A549 (cell line): ENCODE measurements around the gene MLC1.

Experiments used
- CBX2 ChIP-seq: fragments of 200-600 bp; sonication (generic); IDR thresholded peaks from 2 replicates; pipeline ENCODE4 v1.6.1; 2016; ENCODE audit warnings: low read depth, mild to moderate bottlenecking, borderline replicate concordance
- CTCF ChIP-seq: fragments of >200 bp; sonication (Bioruptor Twin); formaldehyde crosslinking; IDR thresholded peaks from 3 replicates; pipeline ENCODE4 v1.5.1; 2016
- FOSL2 ChIP-seq, 2 experiments: fragments of 450-650 bp in 1 of 2; fragments of >200 bp in 1 of 2; sonication (Bioruptor Twin) in 1 of 2; formaldehyde crosslinking; IDR thresholded peaks; 2 replicates each; pipeline versions ENCODE4 v1.5.0 to v1.6.1; 2016 to 2020; ENCODE audit warnings: mild to moderate bottlenecking in 1 of 2, moderate library complexity in 1 of 2
- HES2 ChIP-seq: fragments of >200 bp; sonication (Bioruptor Twin); formaldehyde crosslinking; IDR thresholded peaks from 2 replicates; pipeline ENCODE4 v1.6.1; 2016
- HOXA7 ChIP-seq: fragments of 250-450 bp; sonication (Bioruptor Pico); IDR thresholded peaks from 2 replicates; pipeline ENCODE4 v1.5.0; 2020; ENCODE audit warnings: mild to moderate bottlenecking, moderate library complexity
- NR3C1 ChIP-seq: fragments of >200 bp; sonication (Bioruptor Twin); formaldehyde crosslinking; IDR thresholded peaks from 3 replicates; pipeline ENCODE4 v1.6.1; 2017
- POLR2A ChIP-seq: IDR thresholded peaks from 2 replicates; pipeline ENCODE4 v1.6.1; 2012; ENCODE audit warnings: mild to moderate bottlenecking, low read length
- RAD21 ChIP-seq, 2 experiments: fragments of >200 bp in 1 of 2; sonication (Bioruptor Twin) in 1 of 2; formaldehyde crosslinking in 1 of 2; IDR thresholded peaks in 1 of 2; conservative IDR thresholded peaks in 1 of 2; 2 replicates in 1 of 2; 3 replicates in 1 of 2; pipeline ENCODE4 v1.6.1; 2012 to 2018; ENCODE audit warnings: inconsistent platforms in 1 of 2
- RCOR1 ChIP-seq: fragments of 150-350 bp; IDR thresholded peaks from 2 replicates; pipeline ENCODE4 v1.6.1; 2014; ENCODE audit warnings: antibody characterized with exemption, low read length, low read depth

- TF ChIP-seq CTCF (no peak), CBX2 (no peak), HES2 (no peak), POLR2A (no peak), RAD21 (conservative IDR thresholded peaks at IDR 0.05 in 1 of 2, IDR thresholded peaks at IDR 0.05 in 1 of 2) (no peak), FOSL2 (IDR thresholded peaks at IDR 0.05) (no peak), FOSL2 (CRISPR knock-in tag; IDR thresholded peaks at IDR 0.05) (no peak), RCOR1 (no peak), NR3C1 (no peak), HOXA7 (no peak)
These were observed 10.4 kb downstream of the MLC1 start for GRCh38 chr22:50074551-50075530.
